ENCODE measurements around the gene PCGF2.
"Not testable (repeated sequence)": the region's sequence is repeated elsewhere in the genome, so short reads cannot be mapped to it uniquely, and the experiment has no call there.

Gene PCGF2

GRCh38 chr17:38733982-38734973 is 13.9 kb downstream of the PCGF2 start:
- DNase-seq, result no peak

GRCh38 chr17:38733282-38733981 is 14.7 kb downstream of the PCGF2 start:
- DNase-seq, result no peak

- DNase-seq, result no peak
Observed at GRCh38 chr17:38732376-38733281, 15.5 kb downstream of the PCGF2 start.

GRCh38 chr17:38731526-38732294 is 16.4 kb downstream of the PCGF2 start:
- no peak for DNase-seq

GRCh38 chr17:38730526-38731379 is 17.4 kb downstream of the PCGF2 start:
- DNase-seq, result no peak

- DNase-seq, result peak; percentile 44
Observed at GRCh38 chr17:38729886-38730525, 18.1 kb downstream of the PCGF2 start, which contains the start of gene CISD3. Gene CISD3 (plus strand): TSS chr17:38730341. CDS start chr17:38730359, 18 bp downstream.

- DNase-seq, result no peak
Observed at GRCh38 chr17:38729368-38729885, 18.7 kb downstream of the PCGF2 start.

GRCh38 chr17:38728290-38728831 is 19.8 kb downstream of the PCGF2 start:
- no peak for DNase-seq

- no peak for DNase-seq
Observed at GRCh38 chr17:38727736-38728135, 20.4 kb downstream of the PCGF2 start.

- DNase-seq, result not testable (repeated sequence)
Observed at GRCh38 chr17:38726145-38726544, 22.0 kb downstream of the PCGF2 start.

- no peak for DNase-seq
Observed at GRCh38 chr17:38725066-38725465, 23.1 kb downstream of the PCGF2 start.

- no peak for DNase-seq
Observed at GRCh38 chr17:38724337-38724988, 23.7 kb downstream of the PCGF2 start.

GRCh38 chr17:38721802-38722201 is 26.3 kb downstream of the PCGF2 start:
- no peak for DNase-seq

GRCh38 chr17:38720941-38721340 is 27.2 kb downstream of the PCGF2 start:
- DNase-seq, result no peak

- DNase-seq, result no peak
Observed at GRCh38 chr17:38719943-38720641, 28.0 kb downstream of the PCGF2 start.

GRCh38 chr17:38719289-38719942 is 28.7 kb downstream of the PCGF2 start:
- no peak for DNase-seq

GRCh38 chr17:38717139-38717745 is 30.9 kb downstream of the PCGF2 start:
- no peak for DNase-seq

Data from NCI-H1048 (cell line).